ENCODE data around the gene ANKRD39. TPM values are rescaled to one million over a fixed set of nuclear protein-coding genes. Genes with fewer than 3 reads are reported as not detected.
"Not testable (repeated sequence)": the region's sequence is repeated elsewhere in the genome, so short reads cannot be mapped to it uniquely, and the experiment has no call there.

The ANKRD39 gene
- 11.8 TPM for total RNA-seq

- DNase-seq (ENCODE audit: low read depth in 2 of 3, low spot score in 2 of 3), result peak; percentile 97 to 99 (median 97)
Measured at GRCh38 chr2:96857667-96858372, at the start of gene ANKRD39. ANKRD39 (minus strand) TSS chr2:96858016; CDS start chr2:96857987, 29 bp downstream.

DNA sequence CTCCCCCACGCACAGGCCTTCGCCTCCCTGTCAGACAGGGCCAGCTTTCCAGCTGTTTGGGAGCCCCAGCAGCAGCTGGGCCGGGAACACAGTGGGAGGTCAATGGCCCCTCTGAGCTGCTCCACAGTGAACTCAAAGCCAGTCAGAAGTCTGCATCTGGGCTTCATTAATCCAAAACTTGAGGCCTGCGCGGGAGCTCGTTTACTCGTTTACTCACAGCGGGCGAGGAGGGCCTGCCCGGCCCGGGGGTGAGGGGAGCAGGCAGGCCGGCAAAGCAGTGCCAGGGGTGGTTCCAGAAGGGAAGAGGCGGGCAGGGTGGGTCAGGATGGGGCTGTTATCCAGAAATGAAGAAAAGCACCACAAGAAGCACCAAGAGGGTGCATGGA, 48.9 kb upstream of the ANKRD39 start:
- no peak for DNase-seq (ENCODE audit: low read depth in 2 of 3, low spot score in 2 of 3)

DNA sequence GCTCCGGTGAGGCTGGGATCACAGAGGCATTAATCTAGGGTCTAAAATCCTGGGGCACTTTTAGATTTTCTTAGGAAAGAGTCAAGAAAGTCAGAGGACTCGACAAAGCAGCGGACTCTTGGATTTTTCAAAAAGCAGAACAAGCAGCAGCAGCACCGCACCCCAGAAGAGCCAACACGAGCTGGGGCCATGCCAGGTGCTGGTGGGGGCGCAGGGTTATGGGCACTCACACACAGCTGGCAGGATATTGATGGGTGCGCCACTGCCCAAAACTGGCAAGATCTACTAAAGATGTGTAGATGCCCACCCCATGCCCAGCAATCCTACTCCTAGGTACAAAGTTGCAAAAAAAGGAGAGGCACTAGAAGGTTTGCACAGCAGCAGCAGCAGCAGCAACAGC, 46.0 kb upstream of the ANKRD39 start:
- DNase-seq (ENCODE audit: low read depth in 2 of 3, low spot score in 2 of 3), result peak in 1 of 3 donors; percentile 83

DNA sequence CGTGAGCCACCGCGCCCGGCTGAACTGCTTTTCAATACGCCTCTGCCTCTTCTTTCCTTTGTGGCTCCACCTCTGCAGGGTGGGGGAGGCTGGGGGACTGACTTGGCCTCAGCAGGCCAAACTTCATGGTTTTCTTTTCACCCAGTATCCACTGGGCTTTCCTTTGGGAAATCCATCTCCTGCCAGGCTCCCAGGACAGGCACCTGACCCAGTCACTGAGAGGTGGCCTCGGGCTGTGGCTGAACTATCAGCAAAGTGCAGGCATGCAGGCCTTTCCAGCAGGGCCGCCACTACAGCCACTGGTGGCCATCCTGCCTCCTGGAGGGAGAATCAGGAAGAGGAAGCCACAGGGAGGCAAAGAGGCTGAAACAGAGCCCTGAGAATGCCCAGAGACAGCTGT, 45.5 kb upstream of the ANKRD39 start:
- no peak for DNase-seq (ENCODE audit: low read depth in 2 of 3, low spot score in 2 of 3)

GRCh38 chr2:96900237-96900636, 42.4 kb upstream of the ANKRD39 start:
- no peak for DNase-seq (ENCODE audit: low read depth in 2 of 3, low spot score in 2 of 3)

- no peak for DNase-seq (ENCODE audit: low read depth in 2 of 3, low spot score in 2 of 3)
Measured at GRCh38 chr2:96899413-96899741, 41.6 kb upstream of the ANKRD39 start.

DNA sequence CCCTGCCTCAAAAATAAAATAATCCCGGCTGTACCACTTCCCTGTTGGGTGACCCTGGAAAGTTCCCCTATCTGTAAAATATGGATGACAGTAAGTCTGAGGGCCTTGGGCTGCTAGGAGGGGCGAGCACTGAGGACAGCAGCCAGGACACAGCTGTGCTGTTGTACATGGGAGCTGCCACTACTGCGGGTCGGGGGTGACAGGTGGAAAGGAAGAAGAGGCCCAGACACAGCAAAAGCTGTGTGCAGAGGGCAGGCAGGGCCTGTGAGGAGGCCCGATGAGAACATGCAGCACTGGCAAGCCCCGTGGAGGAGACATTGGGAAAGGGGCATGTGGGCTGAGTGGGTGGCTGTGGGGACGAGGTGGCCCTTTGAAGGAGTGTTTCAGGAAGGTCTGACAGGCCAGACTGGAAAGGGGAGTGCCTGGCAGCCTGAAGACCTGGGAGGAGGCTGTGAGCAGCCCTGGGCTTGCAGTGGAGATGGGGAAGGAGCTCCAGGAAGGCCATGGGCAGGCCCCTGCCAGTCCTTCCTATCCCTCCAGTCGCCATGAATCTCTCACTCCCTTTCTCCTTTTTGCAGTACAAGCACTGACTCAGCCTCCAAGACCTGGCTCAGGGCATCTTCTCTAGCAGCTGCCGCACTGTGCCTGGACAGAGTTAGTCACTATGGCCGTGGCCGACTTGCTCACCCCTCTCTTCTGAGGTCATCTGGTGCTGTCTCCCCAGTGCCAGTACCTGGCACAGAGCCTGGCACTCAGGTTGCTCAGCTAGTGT, 41.0 kb upstream of the ANKRD39 start:
- DNase-seq (ENCODE audit: low read depth in 2 of 3, low spot score in 2 of 3), result no peak

DNA sequence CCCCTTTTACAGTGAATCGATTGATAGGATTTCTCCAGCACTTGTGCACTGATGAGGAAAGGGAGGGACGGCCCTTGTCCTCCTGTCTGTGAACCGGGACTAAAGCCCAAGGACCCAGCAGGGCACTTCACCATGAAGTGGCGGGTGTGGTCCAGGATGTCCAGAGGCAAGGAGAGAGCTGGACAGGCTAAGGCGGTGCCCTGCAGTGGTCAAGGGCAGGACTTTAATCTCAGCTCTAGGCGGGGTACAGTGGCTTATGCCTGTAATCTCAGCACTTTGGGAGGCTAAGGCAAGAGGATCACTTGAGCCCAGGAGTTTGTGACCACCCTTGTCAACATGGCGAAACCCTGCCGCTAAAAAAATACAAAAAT, 40.3 kb upstream of the ANKRD39 start:
- DNase-seq (ENCODE audit: low read depth in 2 of 3, low spot score in 2 of 3), result no peak

DNA sequence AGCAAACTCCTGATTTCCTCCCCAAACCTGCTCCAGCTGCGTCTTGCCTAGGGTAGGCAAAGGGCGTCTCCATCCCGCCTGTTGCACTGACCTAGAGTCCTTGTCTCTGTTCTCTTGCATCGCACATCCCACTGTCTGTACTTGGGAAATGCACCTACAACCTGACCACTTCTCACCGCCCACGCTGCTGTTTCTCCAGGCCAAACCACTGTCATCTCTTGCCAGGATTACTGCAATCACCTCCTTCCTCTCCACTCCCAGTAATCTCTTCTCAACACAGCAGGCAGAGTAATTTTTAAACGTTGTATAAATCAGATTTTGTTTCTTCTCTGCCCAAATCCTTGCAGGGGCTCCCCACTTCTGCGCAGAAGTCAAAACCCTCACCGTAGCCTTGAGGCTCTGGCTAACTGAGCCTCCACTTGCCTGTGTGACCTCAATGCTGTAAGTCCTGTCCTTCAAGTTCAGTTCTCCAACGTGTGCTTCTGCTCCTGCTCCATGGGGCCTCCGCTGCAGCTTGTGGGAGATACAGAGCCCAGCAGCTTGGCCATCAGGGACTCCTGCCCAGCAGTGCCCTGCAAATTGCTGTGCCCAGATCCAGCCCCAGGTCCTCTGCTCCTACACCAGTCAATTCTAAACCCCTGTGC, 39.8 kb upstream of the ANKRD39 start:
- DNase-seq (ENCODE audit: low read depth in 2 of 3, low spot score in 2 of 3), result no peak

GRCh38 chr2:96895746-96896651, 38.2 kb upstream of the ANKRD39 start:
- DNase-seq (ENCODE audit: low read depth in 2 of 3, low spot score in 2 of 3), result peak in 1 of 3 donors; percentile 17

DNA sequence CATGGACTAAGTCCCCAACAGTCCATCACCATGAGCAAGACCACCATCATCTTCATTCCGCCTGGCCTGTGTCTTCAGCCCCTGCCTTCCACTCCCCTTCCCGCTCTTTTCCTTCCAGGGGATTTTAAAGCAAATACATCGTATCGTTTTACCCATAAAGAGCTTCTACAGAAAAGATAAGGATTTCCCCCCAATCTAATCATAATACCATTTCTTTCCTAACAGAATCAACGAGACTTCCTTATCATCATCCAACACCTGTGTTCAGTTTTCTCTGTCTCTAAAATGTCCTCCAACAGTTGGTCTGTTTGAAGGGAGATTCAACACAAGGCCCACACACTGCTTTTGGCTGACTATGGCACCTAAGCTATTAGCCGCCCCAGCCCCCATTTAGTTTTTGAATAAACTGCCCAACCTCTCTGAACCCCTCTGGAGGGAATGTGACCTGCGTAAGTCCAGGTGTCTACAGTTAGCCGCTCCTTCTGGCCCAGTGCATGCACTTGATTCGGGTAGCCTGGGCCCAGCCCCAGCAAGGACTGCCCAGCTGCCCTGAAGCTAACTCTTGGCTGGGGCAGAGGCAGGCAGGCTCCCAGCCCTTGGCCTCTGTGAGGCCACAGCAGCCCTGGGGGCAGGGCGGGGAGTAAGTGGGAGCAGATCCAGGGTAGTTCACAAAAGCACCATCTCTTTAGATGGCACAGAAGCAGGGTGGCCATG, 37.4 kb upstream of the ANKRD39 start:
- peak in 1 of 3 donors; percentile 39 for DNase-seq (ENCODE audit: low read depth in 2 of 3, low spot score in 2 of 3)

- no peak for DNase-seq (ENCODE audit: low read depth in 2 of 3, low spot score in 2 of 3)
Measured at GRCh38 chr2:96894151-96894531, 36.3 kb upstream of the ANKRD39 start.

GRCh38 chr2:96893289-96894150, 35.7 kb upstream of the ANKRD39 start:
- DNase-seq (ENCODE audit: low read depth in 2 of 3, low spot score in 2 of 3), result no peak

DNA sequence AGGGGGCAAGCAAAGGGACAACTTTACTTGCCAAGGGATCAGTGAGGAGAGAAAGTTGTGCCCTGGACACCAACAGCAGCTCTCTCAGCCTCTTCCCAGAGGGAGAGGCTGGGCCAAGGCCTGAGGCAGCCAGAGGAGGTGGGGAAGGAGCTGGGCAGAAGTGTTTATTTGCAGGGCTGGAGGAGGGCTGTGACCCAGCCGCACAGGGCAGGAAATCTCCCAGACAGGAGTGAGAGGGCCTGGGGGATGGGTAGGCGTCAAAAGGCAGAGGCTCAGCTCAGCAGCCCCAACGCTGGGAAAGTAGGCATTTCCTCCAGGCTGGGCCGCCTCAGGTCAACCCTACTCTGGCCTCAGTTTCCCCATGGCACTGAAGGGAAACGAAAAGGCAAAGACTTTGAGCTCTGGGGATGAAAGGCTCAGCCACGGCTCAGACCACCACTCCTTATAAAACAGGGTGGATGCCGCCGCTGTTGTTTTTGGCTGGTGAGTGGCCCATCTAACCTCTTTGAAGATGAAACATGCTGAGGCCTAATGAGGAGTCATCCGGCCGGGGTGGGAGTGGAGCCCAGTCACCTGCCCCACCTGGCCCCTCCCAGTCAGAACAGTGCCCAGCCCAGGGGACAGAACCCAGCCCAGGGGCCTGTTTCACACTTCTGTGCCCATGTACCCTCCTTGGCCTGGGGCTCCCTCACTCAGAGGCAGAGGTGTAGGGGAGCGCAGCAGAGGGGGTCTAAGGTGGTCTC, 33.9 kb upstream of the ANKRD39 start:
- DNase-seq (ENCODE audit: low read depth in 2 of 3, low spot score in 2 of 3), result no peak

- DNase-seq (ENCODE audit: low read depth in 2 of 3, low spot score in 2 of 3), result no peak
Measured at GRCh38 chr2:96890726-96891385, 33.0 kb upstream of the ANKRD39 start.

DNA sequence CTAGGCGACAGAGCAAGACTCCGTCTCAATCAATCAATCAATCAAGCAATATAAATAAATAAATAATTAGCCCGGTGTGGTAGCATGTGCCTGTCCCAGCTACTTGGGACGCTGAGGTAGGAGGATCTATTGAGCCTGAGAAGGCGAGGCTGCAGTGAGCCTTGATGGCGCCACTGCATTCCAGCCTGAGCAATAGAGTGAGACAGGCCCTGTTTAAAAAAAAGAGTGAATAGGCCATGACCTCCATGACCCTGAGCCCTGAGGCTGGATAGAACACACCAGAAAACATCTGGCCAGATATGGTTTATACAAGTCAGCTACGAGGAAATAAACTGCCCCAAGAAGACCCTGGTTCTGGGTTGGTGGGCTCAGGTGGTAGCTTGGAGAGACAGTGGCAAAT, 32.4 kb upstream of the ANKRD39 start:
- no peak for DNase-seq (ENCODE audit: low read depth in 2 of 3, low spot score in 2 of 3)

GRCh38 chr2:96889502-96889901, 31.7 kb upstream of the ANKRD39 start:
- not testable (repeated sequence) for DNase-seq (ENCODE audit: low read depth in 2 of 3, low spot score in 2 of 3)

All from hematopoietic multipotent progenitor cell (in vitro differentiated cells).